ENCODE data around the gene WDR54.
A peak's percentile ranks its signal among the peaks of the same experiment; 100 is the strongest.
"Not testable (repeated sequence)": the region's sequence is repeated elsewhere in the genome, so short reads cannot be mapped to it uniquely, and the experiment has no call there.

Gene WDR54

DNA sequence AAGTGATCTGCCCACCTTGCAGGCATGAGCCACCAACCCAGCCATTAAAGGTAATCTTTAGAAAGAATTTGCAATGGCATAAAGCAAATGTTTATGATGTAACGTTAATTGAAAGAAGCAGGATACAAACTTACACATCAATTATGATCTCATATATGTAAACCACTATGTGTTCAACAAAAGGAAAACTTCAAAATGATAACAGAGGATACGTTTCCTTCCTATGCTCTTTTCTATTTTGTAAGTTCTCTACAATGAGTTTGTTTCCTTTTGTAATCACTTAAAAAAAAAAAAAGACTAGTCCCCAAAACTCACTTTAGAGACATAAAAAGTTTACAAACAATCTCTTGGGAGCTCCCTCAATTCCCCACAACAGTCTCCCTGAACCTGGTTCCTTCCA, 1.5 kb upstream of the WDR54 start:
- Histone ChIP-seq H3K27ac (no peak overlapping the region), H3K9me3 (ENCODE audit: control insufficient read depth, low read length) (no peaks in the 10 kb centered on the region), H3K9ac (no peak overlapping the region), H2AFZ (no peak overlapping the region), H3K4me3 (ENCODE audit: low read depth, low read length) (no peak overlapping the region), H3K4me2 (ENCODE audit: low read length) (no peak overlapping the region), H3K79me2 (no peaks in the 10 kb centered on the region), H3K4me1 (no peaks in the 10 kb centered on the region), H3K27me3 (ENCODE audit: control insufficient read depth, insufficient read depth, low read length) (no peaks in the 10 kb centered on the region), H3K36me3 (ENCODE audit: control insufficient read depth, insufficient read depth, low read length) (no peaks in the 10 kb centered on the region)
- TF ChIP-seq, protein P1, sequence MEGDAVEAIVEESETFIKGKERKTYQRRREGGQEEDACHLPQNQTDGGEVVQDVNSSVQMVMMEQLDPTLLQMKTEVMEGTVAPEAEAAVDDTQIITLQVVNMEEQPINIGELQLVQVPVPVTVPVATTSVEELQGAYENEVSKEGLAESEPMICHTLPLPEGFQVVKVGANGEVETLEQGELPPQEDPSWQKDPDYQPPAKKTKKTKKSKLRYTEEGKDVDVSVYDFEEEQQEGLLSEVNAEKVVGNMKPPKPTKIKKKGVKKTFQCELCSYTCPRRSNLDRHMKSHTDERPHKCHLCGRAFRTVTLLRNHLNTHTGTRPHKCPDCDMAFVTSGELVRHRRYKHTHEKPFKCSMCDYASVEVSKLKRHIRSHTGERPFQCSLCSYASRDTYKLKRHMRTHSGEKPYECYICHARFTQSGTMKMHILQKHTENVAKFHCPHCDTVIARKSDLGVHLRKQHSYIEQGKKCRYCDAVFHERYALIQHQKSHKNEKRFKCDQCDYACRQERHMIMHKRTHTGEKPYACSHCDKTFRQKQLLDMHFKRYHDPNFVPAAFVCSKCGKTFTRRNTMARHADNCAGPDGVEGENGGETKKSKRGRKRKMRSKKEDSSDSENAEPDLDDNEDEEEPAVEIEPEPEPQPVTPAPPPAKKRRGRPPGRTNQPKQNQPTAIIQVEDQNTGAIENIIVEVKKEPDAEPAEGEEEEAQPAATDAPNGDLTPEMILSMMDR (IDR thresholded peaks at IDR 0.05) = no peak

DNA sequence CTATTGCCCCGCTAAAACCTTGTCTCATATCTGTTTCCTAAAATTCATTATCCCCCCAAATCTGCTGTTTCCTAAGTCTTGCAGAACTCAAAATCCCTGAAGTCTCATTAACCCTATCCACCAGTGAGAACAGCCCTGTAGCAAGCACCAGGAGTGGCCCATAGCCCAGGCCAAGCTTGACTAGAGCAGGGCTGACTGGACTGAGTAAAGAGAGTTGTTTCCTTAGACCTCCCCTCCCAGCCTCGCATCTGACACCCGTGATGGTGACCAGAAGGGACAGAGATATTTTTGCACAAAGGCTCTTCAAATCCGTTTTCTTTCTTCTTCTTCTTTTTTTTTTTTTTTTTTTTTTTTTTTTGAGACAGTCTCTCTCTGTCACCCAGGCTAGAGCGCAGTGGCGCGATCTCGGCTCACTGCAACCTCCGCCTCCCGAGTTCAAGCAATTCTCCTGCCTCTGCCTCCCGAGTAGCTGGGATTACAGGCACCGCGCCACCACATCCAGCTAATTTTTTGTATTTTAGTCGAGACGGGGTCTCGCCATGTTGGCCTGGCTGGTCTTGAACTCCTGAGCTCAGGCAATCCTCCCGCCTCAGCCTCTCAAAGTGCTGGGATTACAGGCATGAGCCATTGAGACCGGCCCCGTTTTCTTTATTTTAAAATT, 957 bp upstream of the WDR54 start:
- not testable (repeated sequence) for H3K27me3 ChIP-seq (ENCODE audit: control insufficient read depth, insufficient read depth, low read length)
- H3K27ac ChIP-seq = peak overlapping the region; percentile 59

DNA sequence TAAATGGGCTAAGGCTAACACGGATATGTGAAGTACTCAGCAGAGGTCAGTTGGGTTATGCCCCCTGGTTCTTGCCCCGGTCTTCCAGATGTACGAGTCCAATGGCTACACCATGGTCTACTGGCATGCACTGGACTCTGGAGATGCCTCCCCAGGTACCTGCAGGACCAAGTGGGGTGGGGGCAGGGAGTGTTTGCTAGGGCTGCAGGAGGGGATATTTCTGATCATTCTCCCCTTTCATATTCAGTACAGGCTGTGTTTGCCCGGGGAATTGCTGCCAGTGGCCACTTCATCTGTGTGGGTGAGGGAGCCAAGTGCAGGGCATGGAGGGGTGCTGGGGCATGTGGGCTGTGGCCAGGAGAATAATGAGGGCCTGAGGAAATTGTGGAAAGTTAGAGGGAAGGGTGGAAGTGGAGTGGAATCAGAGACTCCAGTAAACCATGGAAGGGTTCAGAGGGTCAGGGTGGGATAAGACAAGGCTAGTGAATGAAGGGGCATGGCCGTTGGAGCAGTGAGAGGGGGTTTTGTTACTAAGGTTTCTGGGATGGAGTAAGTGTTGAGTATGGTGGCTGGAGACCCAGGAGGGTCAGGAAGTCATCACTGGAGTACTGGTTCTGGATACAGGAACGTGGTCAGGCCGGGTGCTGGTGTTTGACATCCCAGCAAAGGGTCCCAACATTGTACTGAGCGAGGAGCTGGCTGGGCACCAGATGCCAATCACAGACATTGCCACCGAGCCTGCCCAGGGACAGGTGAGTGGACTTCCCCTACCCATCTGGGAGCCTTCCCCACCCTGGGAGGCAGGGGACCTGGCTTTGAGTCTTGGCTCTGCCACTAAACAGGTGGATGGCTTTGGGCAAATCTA, 1.9 kb downstream of the WDR54 start:
- H3K4me3 ChIP-seq (ENCODE audit: low read depth, low read length) = no peak overlapping the region
- TF ChIP-seq, protein P1 (IDR thresholded peaks at IDR 0.05) = no peak
- H3K27ac ChIP-seq = no peak overlapping the region
- no peak overlapping the region for H3K4me2 ChIP-seq (ENCODE audit: low read length)
- no peaks in the 10 kb centered on the region for H3K9me3 ChIP-seq (ENCODE audit: control insufficient read depth, low read length)
- no peaks in the 10 kb centered on the region for H3K79me2 ChIP-seq
- H3K4me1 ChIP-seq = no peaks in the 10 kb centered on the region
- no peak overlapping the region for H3K9ac ChIP-seq
- no peaks in the 10 kb centered on the region for H3K27me3 ChIP-seq (ENCODE audit: control insufficient read depth, insufficient read depth, low read length)
- no peak overlapping the region for H2AFZ ChIP-seq
- H3K36me3 ChIP-seq (ENCODE audit: control insufficient read depth, insufficient read depth, low read length) = no peaks in the 10 kb centered on the region

More for the DNA sequence above, 957 bp upstream of the WDR54 start:
- not testable (repeated sequence) for H3K79me2 ChIP-seq; H3K4me1 ChIP-seq; H3K9me3 ChIP-seq (ENCODE audit: control insufficient read depth, low read length); H3K36me3 ChIP-seq (ENCODE audit: control insufficient read depth, insufficient read depth, low read length); H3K9ac ChIP-seq
- peak overlapping the region; percentile 74 for H2AFZ ChIP-seq
- H3K4me3 ChIP-seq (ENCODE audit: low read depth, low read length) = peak overlapping the region; percentile 77
- H3K4me2 ChIP-seq (ENCODE audit: low read length) = peak overlapping the region; percentile 90

DNA sequence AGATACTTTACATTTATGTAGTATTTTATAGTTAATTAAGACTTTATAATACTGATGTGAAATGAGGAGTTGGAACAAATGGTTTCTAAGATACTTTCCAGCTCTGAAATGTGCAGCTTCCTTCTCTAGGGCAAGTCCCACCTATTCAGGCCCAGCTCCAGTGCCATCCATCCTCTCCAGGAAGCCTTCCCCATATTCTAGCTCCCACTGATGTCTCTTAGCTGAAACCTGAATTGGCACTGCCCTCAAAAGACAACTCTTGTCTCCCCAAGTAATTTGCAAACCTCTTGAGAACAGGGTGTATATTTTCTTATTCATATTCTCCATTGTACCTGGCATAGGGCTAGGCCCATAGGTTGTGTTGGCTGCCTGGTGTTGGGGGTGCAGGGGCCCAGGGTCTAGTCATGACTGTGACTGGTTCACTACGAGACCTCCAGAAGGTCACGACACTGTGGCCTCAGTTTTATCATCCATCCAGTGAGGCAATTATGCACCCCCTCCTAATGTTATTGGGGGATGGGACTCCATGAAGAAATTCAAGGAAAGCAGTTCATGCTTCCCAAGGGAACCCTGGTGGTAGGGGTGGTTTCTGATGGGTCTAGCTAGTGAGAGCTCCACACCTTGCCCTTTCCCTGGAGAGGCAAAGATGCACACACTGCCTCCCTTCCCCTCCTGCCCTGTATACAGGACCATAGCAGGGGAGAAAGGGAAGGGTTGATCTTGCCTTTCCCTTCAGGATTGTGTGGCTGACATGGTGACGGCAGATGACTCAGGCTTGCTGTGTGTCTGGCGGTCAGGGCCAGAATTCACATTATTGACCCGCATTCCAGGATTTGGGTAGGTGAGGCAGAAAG, 2.8 kb downstream of the WDR54 start:
- Histone ChIP-seq H3K9me3 (ENCODE audit: control insufficient read depth, low read length) (no peaks in the 10 kb centered on the region), H3K4me1 (no peaks in the 10 kb centered on the region), H2AFZ (no peak overlapping the region), H3K79me2 (no peaks in the 10 kb centered on the region), H3K4me3 (ENCODE audit: low read depth, low read length) (no peak overlapping the region), H3K4me2 (ENCODE audit: low read length) (no peak overlapping the region), H3K27me3 (ENCODE audit: control insufficient read depth, insufficient read depth, low read length) (no peaks in the 10 kb centered on the region), H3K9ac (no peak overlapping the region), H3K36me3 (ENCODE audit: control insufficient read depth, insufficient read depth, low read length) (no peaks in the 10 kb centered on the region), H3K27ac (no peak overlapping the region)
- TF ChIP-seq, protein P1 (IDR thresholded peaks at IDR 0.05) = no peak

DNA sequence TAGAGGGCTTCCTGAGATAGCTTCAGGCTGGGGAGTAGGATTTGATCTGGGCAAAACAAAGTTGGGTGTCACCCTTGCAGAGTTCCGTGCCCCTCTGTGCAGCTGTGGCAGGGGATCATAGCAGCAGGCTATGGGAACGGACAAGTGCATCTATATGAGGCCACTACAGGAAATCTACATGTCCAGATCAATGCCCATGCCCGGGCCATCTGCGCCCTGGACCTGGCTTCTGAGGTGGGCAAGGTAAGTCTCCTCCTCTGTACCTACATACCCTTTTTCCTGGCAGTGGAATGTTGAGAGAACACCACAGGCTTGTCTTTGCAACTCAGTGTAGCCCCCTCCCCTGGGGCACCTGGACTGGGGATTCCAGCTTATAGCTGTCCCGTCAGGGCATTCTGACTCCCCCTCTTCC, 3.5 kb downstream of the WDR54 start:
- no peaks in the 10 kb centered on the region for H3K9me3 ChIP-seq (ENCODE audit: control insufficient read depth, low read length)
- no peak overlapping the region for H3K4me3 ChIP-seq (ENCODE audit: low read depth, low read length)
- no peak overlapping the region for H3K9ac ChIP-seq
- H3K4me2 ChIP-seq (ENCODE audit: low read length) = no peak overlapping the region
- H3K79me2 ChIP-seq = no peaks in the 10 kb centered on the region
- no peaks in the 10 kb centered on the region for H3K4me1 ChIP-seq
- H3K27me3 ChIP-seq (ENCODE audit: control insufficient read depth, insufficient read depth, low read length) = no peaks in the 10 kb centered on the region
- TF ChIP-seq, protein P1 (IDR thresholded peaks at IDR 0.05) = no peak
- no peak overlapping the region for H2AFZ ChIP-seq
- no peak overlapping the region for H3K27ac ChIP-seq
- no peaks in the 10 kb centered on the region for H3K36me3 ChIP-seq (ENCODE audit: control insufficient read depth, insufficient read depth, low read length)

All from parathyroid adenoma (tissue), 2 donors.